Mesenchymal stem cell (in vitro differentiated cells and primary cell): ENCODE measurements around the gene ITGAV.

ENCODE experiments used
- DNase-seq: peaks from one replicate; pipeline ENCODE4 v3.0.0-alpha.2; 2013
- H2AFZ ChIP-seq: one replicate; pipeline ENCODE4 v1.6.1; 2013; ENCODE audit warnings: low read depth, mild to moderate bottlenecking, control low read depth, inconsistent platforms, low read length, moderate library complexity
- H2AK5ac ChIP-seq: 2 replicates; pipeline ENCODE4 v1.6.1; 2013; ENCODE audit warnings: low read length, moderate library complexity, mild to moderate bottlenecking, inconsistent platforms; ENCODE audit not compliant: severe bottlenecking
- H2BK120ac ChIP-seq: one replicate; pipeline ENCODE4 v1.6.1; 2013; ENCODE audit warnings: low read depth, mild to moderate bottlenecking, inconsistent platforms, low read length, moderate library complexity
- H2BK12ac ChIP-seq, 2 experiments: one replicate each; pipeline ENCODE4 v1.6.1; 2013; ENCODE audit warnings: inconsistent platforms in 2 of 2, low read length in 2 of 2, mild to moderate bottlenecking in 2 of 2, moderate library complexity in 2 of 2, control low read depth in 1 of 2
- H2BK15ac ChIP-seq: one replicate; pipeline ENCODE4 v1.6.1; 2013; ENCODE audit warnings: mild to moderate bottlenecking, low read depth, inconsistent platforms; ENCODE audit not compliant: poor library complexity, severe bottlenecking
- H2BK5ac ChIP-seq: 2 replicates; pipeline ENCODE4 v1.6.1; 2013; ENCODE audit warnings: low read depth, mild to moderate bottlenecking, low read length, control low read depth, inconsistent platforms; ENCODE audit not compliant: poor library complexity, severe bottlenecking
- H3K14ac ChIP-seq, 2 experiments: one replicate each; pipeline ENCODE4 v1.6.1; 2013; ENCODE audit warnings: inconsistent platforms in 2 of 2, low read length in 2 of 2, control low read depth in 1 of 2, mild to moderate bottlenecking in 1 of 2, moderate library complexity in 1 of 2
- H3K18ac ChIP-seq, 2 experiments: one replicate each; pipeline ENCODE4 v1.6.1; 2013; ENCODE audit warnings: inconsistent platforms in 2 of 2, low read length in 2 of 2, control low read depth in 1 of 2, low read depth in 1 of 2, mild to moderate bottlenecking in 1 of 2
- H3K23ac ChIP-seq, 2 experiments: one replicate each; pipeline ENCODE4 v1.6.1; 2013; ENCODE audit warnings: inconsistent platforms in 2 of 2, low read length in 2 of 2, mild to moderate bottlenecking in 2 of 2, moderate library complexity in 2 of 2, control low read depth in 1 of 2
- H3K27ac ChIP-seq: 2 replicates; pipeline ENCODE4 v1.5.1; 2013; ENCODE audit warnings: mild to moderate bottlenecking, moderate library complexity, low read length, control low read depth, inconsistent platforms; ENCODE audit not compliant: poor library complexity, severe bottlenecking
- H3K27me3 ChIP-seq, 2 experiments: 2 replicates each; pipeline versions ENCODE4 v1.6.1 to v1.7.0; 2013; ENCODE audit warnings: low read length in 2 of 2, mild to moderate bottlenecking in 2 of 2, moderate library complexity in 2 of 2, control low read depth in 1 of 2, inconsistent platforms in 1 of 2; ENCODE audit not compliant: control insufficient read depth in 1 of 2, insufficient read depth in 1 of 2
- H3K36me3 ChIP-seq, 2 experiments: 2 replicates each; pipeline versions ENCODE4 v1.6.1 to v1.7.0; 2013; ENCODE audit warnings: low read length in 2 of 2, control low read depth in 1 of 2, inconsistent platforms in 1 of 2, low read depth in 1 of 2, mild to moderate bottlenecking in 1 of 2; ENCODE audit not compliant: insufficient read depth in 2 of 2, control insufficient read depth in 1 of 2
- H3K4ac ChIP-seq, 2 experiments: one replicate each; pipeline ENCODE4 v1.6.1; 2013; ENCODE audit warnings: inconsistent platforms in 2 of 2, low read length in 2 of 2, mild to moderate bottlenecking in 2 of 2, moderate library complexity in 2 of 2, control low read depth in 1 of 2, low read depth in 1 of 2
- H3K4me1 ChIP-seq: 2 replicates; pipeline ENCODE4 v1.6.1; 2013; ENCODE audit warnings: low read depth, low read length, control low read depth; ENCODE audit not compliant: control insufficient read depth, insufficient read depth
- H3K4me2 ChIP-seq: 2 replicates; pipeline ENCODE4 v1.6.1; 2013; ENCODE audit warnings: low read length, mild to moderate bottlenecking, inconsistent platforms; ENCODE audit not compliant: poor library complexity, severe bottlenecking
- H3K4me3 ChIP-seq, 2 experiments: 2 replicates each; pipeline versions ENCODE4 v1.5.1 to v1.7.0; 2013; ENCODE audit warnings: low read length in 2 of 2, mild to moderate bottlenecking in 2 of 2, control low read depth in 1 of 2, low read depth in 1 of 2; ENCODE audit not compliant: insufficient read depth in 1 of 2
- H3K79me1 ChIP-seq: replicated peaks from 2 replicates; pipeline ENCODE4 v1.6.1; 2013; ENCODE audit warnings: mild to moderate bottlenecking, control low read depth, low read length, inconsistent platforms; ENCODE audit not compliant: poor library complexity, severe bottlenecking
- H3K9ac ChIP-seq: 2 replicates; pipeline ENCODE4 v1.7.0; 2013; ENCODE audit warnings: mild to moderate bottlenecking, low read length, moderate library complexity
- H3K9me3 ChIP-seq: 2 replicates; pipeline ENCODE4 v1.7.0; 2013; ENCODE audit warnings: mild to moderate bottlenecking, low read length; ENCODE audit not compliant: control insufficient read depth
- H4K8ac ChIP-seq: one replicate; pipeline ENCODE4 v1.6.1; 2013; ENCODE audit warnings: inconsistent platforms, mild to moderate bottlenecking, low read length, moderate library complexity
- H4K91ac ChIP-seq: one replicate; pipeline ENCODE4 v1.6.1; 2013; ENCODE audit warnings: mild to moderate bottlenecking, low read length, inconsistent platforms
- WGBS: methylation state at CpG from one replicate; pipeline ENCODE4 v1.1.7; 2013; ENCODE audit warnings: mixed read lengths; 5-methylcytosine and 5-hydroxymethylcytosine counted together

The ITGAV gene

GRCh38 chr2:186641807-186642321 lies 52.0 kb downstream of the ITGAV start:
- no peak overlapping the region for H2BK12ac ChIP-seq
- no CpG with 5 or more reads among the region's 2 CpGs for WGBS
- H2BK15ac ChIP-seq, result no peak overlapping the region
- no peaks in the 10 kb centered on the region for H3K9me3 ChIP-seq
- H4K91ac ChIP-seq, result no peak overlapping the region
- no peak overlapping the region for H2BK120ac ChIP-seq
- no peaks in the 10 kb centered on the region for H3K4me1 ChIP-seq
- H3K9ac ChIP-seq, result no peak overlapping the region
- no peak overlapping the region for H3K4me3 ChIP-seq
- no peak overlapping the region for H3K23ac ChIP-seq
- no peak overlapping the region for H3K4me2 ChIP-seq
- H3K18ac ChIP-seq, result no peak overlapping the region
- no peak overlapping the region for H2AK5ac ChIP-seq
- no peak overlapping the region for H3K27ac ChIP-seq
- peaks cover 8% of the 10 kb centered on the region for H3K79me1 ChIP-seq
- H4K8ac ChIP-seq, result no peak overlapping the region
- peaks cover 17 to 78% of the 10 kb centered on the region in 2 experiments for H3K36me3 ChIP-seq
- H3K14ac ChIP-seq, result no peak overlapping the region
- H3K27me3 ChIP-seq, result no peaks in the 10 kb centered on the region
- H2AFZ ChIP-seq, result no peak overlapping the region
- peak; percentile 76 for DNase-seq
- H3K4ac ChIP-seq, result no peak overlapping the region
- H2BK5ac ChIP-seq, result no peak overlapping the region

GRCh38 chr2:186644791-186645190 lies 54.9 kb downstream of the ITGAV start:
- no peak overlapping the region for H4K8ac ChIP-seq
- 93% methylated on average over 5 of the region's 5 CpGs for WGBS
- H3K9me3 ChIP-seq, result no peaks in the 10 kb centered on the region
- no peak overlapping the region for H3K27ac ChIP-seq
- H3K4me3 ChIP-seq, result no peak overlapping the region
- no peak overlapping the region for H3K23ac ChIP-seq
- no peak overlapping the region for H3K4me2 ChIP-seq
- no peaks in the 10 kb centered on the region for H3K4me1 ChIP-seq
- no peak overlapping the region for H2BK15ac ChIP-seq
- no peak overlapping the region for H2AFZ ChIP-seq
- no peak overlapping the region for H3K18ac ChIP-seq
- no peaks in the 10 kb centered on the region for H3K27me3 ChIP-seq
- no peak overlapping the region for H2BK120ac ChIP-seq
- no peak overlapping the region for H3K9ac ChIP-seq
- H3K79me1 ChIP-seq, result peaks cover 6% of the 10 kb centered on the region
- H3K4ac ChIP-seq, result no peak overlapping the region
- no peak overlapping the region for H2BK5ac ChIP-seq
- no peak overlapping the region for H2BK12ac ChIP-seq
- H2AK5ac ChIP-seq, result no peak overlapping the region
- H4K91ac ChIP-seq, result no peak overlapping the region
- no peak for DNase-seq
- no peak overlapping the region for H3K14ac ChIP-seq
- H3K36me3 ChIP-seq, result peaks cover 17 to 62% of the 10 kb centered on the region in 2 experiments

DNA sequence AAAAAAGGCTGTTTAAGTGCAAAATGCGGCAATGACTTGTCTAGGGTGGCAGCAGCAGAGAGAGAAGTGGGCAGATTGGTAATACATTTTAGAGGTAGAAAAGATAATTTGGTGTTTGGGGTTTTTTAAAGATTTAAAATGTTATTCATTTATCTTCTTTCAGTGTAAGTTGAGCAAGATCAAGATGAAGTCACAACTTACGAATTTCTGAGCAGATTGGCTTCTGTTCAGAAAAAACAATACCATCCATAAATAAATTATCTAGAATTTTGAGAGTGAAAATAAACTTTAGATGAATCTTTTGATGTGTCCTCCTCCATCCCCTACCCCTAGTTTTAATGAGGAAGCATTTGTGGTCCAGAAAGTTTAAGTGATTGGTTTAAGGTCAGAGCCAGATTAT lies 56.1 kb downstream of the ITGAV start:
- H3K9ac ChIP-seq, result peak overlapping the region; percentile 20
- H3K9me3 ChIP-seq, result no peaks in the 10 kb centered on the region
- no peak overlapping the region for H2AFZ ChIP-seq
- H2BK5ac ChIP-seq, result no peak overlapping the region
- peaks cover 23 to 56% of the 10 kb centered on the region in 2 experiments for H3K36me3 ChIP-seq
- WGBS, result 100% methylated on average over 1 of the region's 2 CpGs
- H3K23ac ChIP-seq, result no peak overlapping the region
- no peak overlapping the region for H2BK12ac ChIP-seq
- no peak overlapping the region for H3K18ac ChIP-seq
- no peak overlapping the region for H3K4me2 ChIP-seq
- no peak overlapping the region for H4K8ac ChIP-seq
- H2AK5ac ChIP-seq, result no peak overlapping the region
- H3K4ac ChIP-seq, result no peak overlapping the region
- H3K27me3 ChIP-seq, result no peaks in the 10 kb centered on the region
- H2BK120ac ChIP-seq, result no peak overlapping the region
- H3K27ac ChIP-seq, result no peak overlapping the region
- no peak overlapping the region for H3K14ac ChIP-seq
- peaks cover 12% of the 10 kb centered on the region for H3K79me1 ChIP-seq
- no peak overlapping the region for H2BK15ac ChIP-seq
- DNase-seq, result no peak
- H4K91ac ChIP-seq, result no peak overlapping the region
- no peaks in the 10 kb centered on the region for H3K4me1 ChIP-seq
- H3K4me3 ChIP-seq, result no peak overlapping the region

- H3K4ac ChIP-seq, result no peak overlapping the region
- peaks cover 20 to 50% of the 10 kb centered on the region in 2 experiments for H3K36me3 ChIP-seq
- H3K23ac ChIP-seq, result no peak overlapping the region
- H3K4me1 ChIP-seq, result no peaks in the 10 kb centered on the region
- no peak overlapping the region for H2AFZ ChIP-seq
- no peak for DNase-seq
- H3K18ac ChIP-seq, result no peak overlapping the region
- H2AK5ac ChIP-seq, result no peak overlapping the region
- H4K8ac ChIP-seq, result no peak overlapping the region
- no peak overlapping the region for H3K4me2 ChIP-seq
- no peak overlapping the region for H2BK15ac ChIP-seq
- H3K27me3 ChIP-seq, result no peaks in the 10 kb centered on the region
- no peak overlapping the region for H3K27ac ChIP-seq
- H2BK120ac ChIP-seq, result no peak overlapping the region
- no peak overlapping the region for H3K14ac ChIP-seq
- H3K9me3 ChIP-seq, result no peaks in the 10 kb centered on the region
- H3K9ac ChIP-seq, result no peak overlapping the region
- no peak overlapping the region for H3K4me3 ChIP-seq
- H2BK5ac ChIP-seq, result no peak overlapping the region
- WGBS, result 99% methylated on average over 2 of the region's 2 CpGs
- no peak overlapping the region for H4K91ac ChIP-seq
- peaks cover 12% of the 10 kb centered on the region for H3K79me1 ChIP-seq
- H2BK12ac ChIP-seq, result no peak overlapping the region
Measured at GRCh38 chr2:186648130-186648529, 58.3 kb downstream of the ITGAV start.
